BLaER1 treated with 17β-estradiol and CSF1 and Interleukin-3, amounts not matched to agents 10 nM and 100 nM (cell line): ENCODE measurements around the gene MYO5C.

ENCODE experiments used
- H3K27ac ChIP-seq, 11 experiments: shearing (Covaris generic); formaldehyde crosslinking; 2 replicates each; pipeline ENCODE4 v1.8.1; 2022
- H3K27me3 ChIP-seq, 11 experiments: shearing (Covaris generic); formaldehyde crosslinking; 2 replicates each; pipeline ENCODE4 v1.8.1; 2022
- H3K36me3 ChIP-seq, 11 experiments: shearing (Covaris generic); formaldehyde crosslinking; 2 replicates each; pipeline ENCODE4 v1.8.1; 2022
- H3K4me1 ChIP-seq, 10 experiments: shearing (Covaris generic); formaldehyde crosslinking; 2 replicates each; pipeline ENCODE4 v1.8.1; 2022
- H3K4me2 ChIP-seq, 11 experiments: shearing (Covaris generic); formaldehyde crosslinking; 2 replicates each; pipeline ENCODE4 v1.8.1; 2022
- H3K4me3 ChIP-seq, 10 experiments: shearing (Covaris generic); formaldehyde crosslinking; 2 replicates each; pipeline ENCODE4 v1.8.1; 2022
- H3K9ac ChIP-seq, 11 experiments: shearing (Covaris generic); formaldehyde crosslinking; 2 replicates each; pipeline ENCODE4 v1.8.1; 2022
- H3K9me3 ChIP-seq, 11 experiments: shearing (Covaris generic); formaldehyde crosslinking; replicated peaks in 1 of 11; 2 replicates each; pipeline ENCODE4 v1.8.1; 2022
- H4K20me1 ChIP-seq, 11 experiments: shearing (Covaris generic); formaldehyde crosslinking; 2 replicates each; pipeline ENCODE4 v1.8.1; 2022
- Cebpa-rat ChIP-seq, 11 experiments: shearing (Covaris generic); IDR thresholded peaks; 2 replicates each; pipeline ENCODE4 v1.8.1; 2022

Gene MYO5C

GRCh38 chr15:52238149-52238548 is 57.5 kb downstream of the MYO5C start:
- Histone ChIP-seq H3K27me3 (no peaks in the 10 kb centered on the region), H3K9me3 (no peaks in the 10 kb centered on the region), H3K4me3 (no peak overlapping the region), H3K4me2 (no peak overlapping the region), H3K27ac (no peak overlapping the region), H3K36me3 (peaks cover 0 to 49% (median 17%) of the 10 kb centered on the region in 11 experiments; a peak in 11 of 22 replicates), H3K9ac (no peak overlapping the region), H3K4me1 (peaks cover 35 to 42% (median 40%) of the 10 kb centered on the region in 10 experiments), H4K20me1 (no peaks in the 10 kb centered on the region)
- TF ChIP-seq Cebpa-rat (IDR thresholded peaks at IDR 0.05) = no peak

- peaks cover 0 to 31% (median 10%) of the 10 kb centered on the region in 11 experiments; a peak in 8 of 22 replicates for H3K36me3 ChIP-seq
- H3K4me1 ChIP-seq = peaks cover 51 to 63% (median 55%) of the 10 kb centered on the region in 10 experiments
- H3K4me3 ChIP-seq = no peak overlapping the region
- H3K4me2 ChIP-seq = peak overlapping the region; percentile 62 to 92 (median 80)
- no peak for TF ChIP-seq Cebpa-rat (IDR thresholded peaks at IDR 0.05)
- no peaks in the 10 kb centered on the region for H3K27me3 ChIP-seq
- H3K27ac ChIP-seq = peak overlapping the region in 9 of 11 experiments; percentile 26 to 80 (median 68); a peak in 17 of 22 replicates
- no peaks in the 10 kb centered on the region for H3K9me3 ChIP-seq
- peak overlapping the region in 6 of 11 experiments; percentile 40 to 71 (median 46); a peak in 9 of 22 replicates for H3K9ac ChIP-seq
- H4K20me1 ChIP-seq = no peaks in the 10 kb centered on the region
Observed at GRCh38 chr15:52236013-52236412, 59.6 kb downstream of the MYO5C start.

- Histone ChIP-seq H3K4me1 (peaks cover 58 to 74% (median 67%) of the 10 kb centered on the region in 10 experiments), H4K20me1 (no peaks in the 10 kb centered on the region), H3K4me3 (peak overlapping the region in 1 of 10 experiments; percentile 36; a peak in 2 of 20 replicates), H3K27me3 (no peaks in the 10 kb centered on the region), H3K9ac (peak overlapping the region in 8 of 11 experiments; percentile 8 to 71 (median 44); a peak in 13 of 22 replicates), H3K36me3 (peaks cover 0 to 27% (median 8%) of the 10 kb centered on the region in 11 experiments; a peak in 8 of 22 replicates), H3K4me2 (peak overlapping the region; percentile 62 to 92 (median 80)), H3K9me3 (no peaks in the 10 kb centered on the region), H3K27ac (peak overlapping the region in 9 of 11 experiments; percentile 26 to 80 (median 68); a peak in 17 of 22 replicates)
- TF ChIP-seq Cebpa-rat (IDR thresholded peaks at IDR 0.05) = no peak
Observed at GRCh38 chr15:52234596-52235541, 60.7 kb downstream of the MYO5C start.

GRCh38 chr15:52233405-52233804 is 62.2 kb downstream of the MYO5C start:
- H3K4me1 ChIP-seq = peaks cover 60 to 87% (median 76%) of the 10 kb centered on the region in 10 experiments
- no peaks in the 10 kb centered on the region for H3K9me3 ChIP-seq
- no peak; a peak in 1 of 22 replicates for TF ChIP-seq Cebpa-rat (IDR thresholded peaks at IDR 0.05)
- no peaks in the 10 kb centered on the region for H3K27me3 ChIP-seq
- peak overlapping the region in 7 of 11 experiments; percentile 6 to 47 (median 37); a peak in 13 of 22 replicates for H3K9ac ChIP-seq
- peaks cover 0 to 17% (median 0%) of the 10 kb centered on the region in 11 experiments; a peak in 4 of 22 replicates for H3K36me3 ChIP-seq
- H3K27ac ChIP-seq = peak overlapping the region in 9 of 11 experiments; percentile 25 to 80 (median 68); a peak in 17 of 22 replicates
- no peak overlapping the region for H3K4me3 ChIP-seq
- H3K4me2 ChIP-seq = peak overlapping the region; percentile 62 to 92 (median 80)
- no peaks in the 10 kb centered on the region for H4K20me1 ChIP-seq

GRCh38 chr15:52232327-52232726 is 63.3 kb downstream of the MYO5C start:
- Histone ChIP-seq H3K27ac (peak overlapping the region in 8 of 11 experiments; percentile 27 to 58 (median 40); a peak in 14 of 22 replicates), H3K36me3 (peaks cover 0 to 13% (median 0%) of the 10 kb centered on the region in 11 experiments; a peak in 4 of 22 replicates), H3K9me3 (no peaks in the 10 kb centered on the region), H3K4me3 (no peak overlapping the region), H3K4me1 (peaks cover 65 to 87% (median 76%) of the 10 kb centered on the region in 10 experiments), H3K27me3 (no peaks in the 10 kb centered on the region), H3K9ac (peak overlapping the region in 2 of 11 experiments; percentile 9 to 30; a peak in 3 of 22 replicates), H3K4me2 (peak overlapping the region; percentile 48 to 72 (median 60)), H4K20me1 (no peaks in the 10 kb centered on the region)
- TF ChIP-seq Cebpa-rat (IDR thresholded peaks at IDR 0.05) = no peak

- no peak overlapping the region for H3K27ac ChIP-seq
- peaks cover 0 to 11% (median 0%) of the 10 kb centered on the region in 11 experiments; a peak in 8 of 22 replicates for H3K36me3 ChIP-seq
- no peak overlapping the region for H3K4me3 ChIP-seq
- H3K4me1 ChIP-seq = peaks cover 52 to 64% (median 61%) of the 10 kb centered on the region in 10 experiments
- no peaks in the 10 kb centered on the region for H3K27me3 ChIP-seq
- no peak for TF ChIP-seq Cebpa-rat (IDR thresholded peaks at IDR 0.05)
- H4K20me1 ChIP-seq = no peaks in the 10 kb centered on the region
- H3K9ac ChIP-seq = no peak overlapping the region
- no peaks in the 10 kb centered on the region for H3K9me3 ChIP-seq
- peak overlapping the region; percentile 11 to 72 (median 59); a peak in 16 of 22 replicates for H3K4me2 ChIP-seq
Observed at GRCh38 chr15:52230073-52230472, 65.5 kb downstream of the MYO5C start.

GRCh38 chr15:52228921-52229320 is 66.7 kb downstream of the MYO5C start:
- 0 out of 22 replicates have a peak, but pooled peaks of 2 of the 11 experiments have one; percentile 14 to 29 for TF ChIP-seq Cebpa-rat (IDR thresholded peaks at IDR 0.05)
- H3K4me3 ChIP-seq = no peak overlapping the region
- no peaks in the 10 kb centered on the region for H3K9me3 ChIP-seq
- peaks cover 40 to 53% (median 49%) of the 10 kb centered on the region in 10 experiments for H3K4me1 ChIP-seq
- H3K4me2 ChIP-seq = peak overlapping the region in 9 of 11 experiments; percentile 14 to 60 (median 37); a peak in 17 of 22 replicates
- H3K27ac ChIP-seq = no peak overlapping the region
- H3K27me3 ChIP-seq = no peaks in the 10 kb centered on the region
- no peaks in the 10 kb centered on the region for H4K20me1 ChIP-seq
- H3K9ac ChIP-seq = no peak overlapping the region
- H3K36me3 ChIP-seq = peaks cover 0 to 23% (median 10%) of the 10 kb centered on the region in 11 experiments; a peak in 11 of 22 replicates

- Histone ChIP-seq H3K27ac (no peak overlapping the region), H3K9ac (no peak overlapping the region)
Observed at GRCh38 chr15:52227456-52227855, 68.1 kb downstream of the MYO5C start.

More at GRCh38 chr15:52227456-52227855, 68.1 kb downstream of the MYO5C start:
- Histone ChIP-seq H4K20me1 (no peaks in the 10 kb centered on the region), H3K4me3 (no peak overlapping the region), H3K36me3 (peaks cover 0 to 33% (median 10%) of the 10 kb centered on the region in 11 experiments; a peak in 12 of 22 replicates), H3K4me2 (peak overlapping the region in 1 of 11 experiments; percentile 48; a peak in 1 of 22 replicates), H3K4me1 (peaks cover 28 to 41% (median 39%) of the 10 kb centered on the region in 10 experiments), H3K27me3 (no peaks in the 10 kb centered on the region), H3K9me3 (no peaks in the 10 kb centered on the region)
- no peak for TF ChIP-seq Cebpa-rat (IDR thresholded peaks at IDR 0.05)
